Activated T-cell treated with anti-CD3 and anti-CD28 coated beads, Interleukin-2, amount 50 U/mL, for 24 hours (primary cell): Measurements from ENCODE around the gene CACNA1C.

Experiments used
- DNase-seq: peaks from one replicate; pipeline ENCODE4 v3.0.0-alpha.2; 2020
- H3K27ac Mint-ChIP-seq: 2 replicates; pipeline ENCODE4 v1.8.0; 2020; ENCODE audit warnings: mild to moderate bottlenecking, mixed read lengths
- H3K27me3 Mint-ChIP-seq: 2 replicates; pipeline ENCODE4 v1.8.0; 2020; ENCODE audit warnings: mixed read lengths
- H3K36me3 Mint-ChIP-seq: 2 replicates; pipeline ENCODE4 v1.8.0; 2020; ENCODE audit warnings: low read depth, mixed read lengths
- H3K4me1 Mint-ChIP-seq: 2 replicates; pipeline ENCODE4 v1.8.0; 2020; ENCODE audit warnings: low read depth, mixed read lengths
- H3K4me3 Mint-ChIP-seq: 2 replicates; pipeline ENCODE4 v1.8.0; 2020; ENCODE audit warnings: mild to moderate bottlenecking, moderate library complexity, mixed read lengths
- H3K9me3 Mint-ChIP-seq: 2 replicates; pipeline ENCODE4 v1.8.0; 2020; ENCODE audit warnings: mixed read lengths

The CACNA1C gene

DNA sequence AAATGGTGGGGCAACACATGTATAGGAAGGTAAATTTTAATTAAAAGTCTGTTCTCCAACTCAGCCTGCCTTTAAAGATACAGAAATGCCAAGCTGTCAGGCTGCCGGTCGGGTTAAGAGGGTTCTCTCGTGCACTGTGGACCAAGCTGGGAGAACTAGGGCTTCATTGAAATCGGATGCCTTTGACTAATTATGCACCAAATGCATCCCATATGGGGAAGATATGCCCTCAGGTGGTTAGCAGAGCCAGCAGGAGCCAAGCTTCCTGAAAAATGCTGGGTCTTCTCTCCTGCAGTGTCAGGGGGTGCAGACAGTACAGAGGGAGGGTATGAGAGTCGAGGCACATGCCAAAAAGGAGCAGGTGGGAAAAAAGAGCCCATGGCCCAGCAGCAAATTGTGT lies 236.1 kb downstream of the CACNA1C start:
- Mint-ChIP-seq H3K4me3 (no peak overlapping the region), H3K27ac (no peak overlapping the region), H3K4me1 (peaks cover 5% of the 10 kb centered on the region), H3K9me3 (no peaks in the 10 kb centered on the region), H3K36me3 (no peaks in the 10 kb centered on the region), H3K27me3 (peaks cover 31% of the 10 kb centered on the region)
- DNase-seq, result peak; percentile 12

DNA sequence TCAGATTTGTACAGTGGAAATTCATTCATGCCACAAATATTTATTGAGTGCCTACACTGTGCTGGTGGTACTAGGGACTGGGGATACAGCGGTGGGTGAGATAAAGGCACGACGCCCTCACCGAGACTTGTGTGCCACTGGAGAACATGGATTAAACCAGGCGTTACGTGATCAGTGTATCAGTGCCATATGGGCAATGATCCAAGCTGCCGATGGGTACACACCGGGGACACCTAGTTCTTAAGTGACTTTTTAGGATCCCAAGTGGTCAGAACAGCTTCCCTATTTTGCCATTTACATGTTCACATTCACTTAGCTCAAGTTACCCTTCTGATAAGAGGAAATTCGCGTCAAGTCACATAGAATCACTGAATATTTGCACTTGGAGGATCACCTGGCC lies 236.7 kb downstream of the CACNA1C start:
- H3K27ac Mint-ChIP-seq, result no peak overlapping the region
- H3K36me3 Mint-ChIP-seq, result no peaks in the 10 kb centered on the region
- H3K4me3 Mint-ChIP-seq, result no peak overlapping the region
- no peak for DNase-seq
- peaks cover 25% of the 10 kb centered on the region for H3K27me3 Mint-ChIP-seq
- no peaks in the 10 kb centered on the region for H3K9me3 Mint-ChIP-seq
- H3K4me1 Mint-ChIP-seq, result peaks cover under 1% of the 10 kb centered on the region

GRCh38 chr12:2290091-2290490 lies 237.3 kb downstream of the CACNA1C start:
- peaks cover 6% of the 10 kb centered on the region for H3K4me1 Mint-ChIP-seq
- no peaks in the 10 kb centered on the region for H3K36me3 Mint-ChIP-seq
- no peak overlapping the region for H3K27ac Mint-ChIP-seq
- H3K4me3 Mint-ChIP-seq, result no peak overlapping the region
- H3K9me3 Mint-ChIP-seq, result no peaks in the 10 kb centered on the region
- peaks cover 19% of the 10 kb centered on the region for H3K27me3 Mint-ChIP-seq
- no peak for DNase-seq

DNA sequence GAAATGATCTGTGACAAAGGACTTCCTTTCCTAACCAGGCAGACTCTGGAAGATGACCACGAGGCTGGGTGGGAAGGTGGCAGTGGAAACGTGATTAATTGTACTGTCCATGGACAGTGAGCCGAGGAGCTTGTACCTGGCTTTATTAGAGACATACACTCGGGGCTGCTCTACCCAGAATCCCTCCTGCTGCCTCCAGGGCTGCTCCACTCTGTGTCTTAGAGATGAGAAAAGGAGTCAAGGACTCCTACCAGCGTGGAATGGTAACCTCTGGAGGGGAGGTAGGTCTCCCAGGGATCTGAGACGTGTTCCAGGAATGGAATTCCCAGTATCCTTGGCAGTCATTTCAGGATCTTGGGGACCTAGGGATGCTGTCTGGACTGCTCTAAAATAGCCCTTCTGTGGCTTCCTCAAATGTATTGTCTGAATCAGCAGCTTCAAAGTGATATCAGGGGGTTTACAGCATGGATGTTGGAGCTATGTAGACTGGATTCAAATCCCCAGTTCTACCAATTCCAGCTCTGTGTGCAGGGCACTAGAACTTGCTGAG lies 237.8 kb downstream of the CACNA1C start:
- no peaks in the 10 kb centered on the region for H3K9me3 Mint-ChIP-seq
- peak; percentile 7 for DNase-seq
- H3K36me3 Mint-ChIP-seq, result no peaks in the 10 kb centered on the region
- H3K4me1 Mint-ChIP-seq, result peaks cover 8% of the 10 kb centered on the region
- H3K27me3 Mint-ChIP-seq, result peaks cover 15% of the 10 kb centered on the region
- H3K4me3 Mint-ChIP-seq, result no peak overlapping the region
- no peak overlapping the region for H3K27ac Mint-ChIP-seq

DNA sequence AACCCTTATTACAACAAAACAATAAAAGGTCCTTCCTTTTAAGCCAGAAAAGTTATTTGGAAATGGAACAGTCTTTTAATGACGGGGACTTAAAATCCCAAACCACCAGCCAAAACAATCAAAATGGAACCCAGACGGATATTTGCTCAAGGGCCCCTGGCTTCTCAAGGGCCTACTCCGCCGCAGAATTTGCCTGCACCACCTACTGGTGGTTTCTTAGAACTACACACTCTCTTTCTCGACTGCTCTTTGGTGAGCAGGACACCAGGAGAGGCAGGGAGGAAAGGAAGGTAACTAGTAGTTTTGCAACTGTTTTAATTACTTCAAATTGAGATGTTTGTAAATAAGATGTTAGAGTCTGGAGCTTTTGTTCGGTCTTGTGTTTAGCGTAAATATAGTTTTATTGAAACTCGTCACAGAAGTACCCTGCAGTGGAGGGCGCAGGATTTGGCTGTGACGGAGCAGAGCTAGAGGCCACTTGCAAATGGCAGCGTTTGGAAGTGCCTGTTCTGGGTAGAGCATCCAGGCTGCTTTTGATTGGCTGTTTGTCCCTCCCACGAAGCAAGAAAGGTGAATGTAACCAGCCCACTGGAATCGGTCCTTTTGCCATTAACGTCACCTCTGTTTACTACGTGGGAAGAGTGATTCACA lies 238.5 kb downstream of the CACNA1C start:
- H3K4me3 Mint-ChIP-seq, result no peak overlapping the region
- no peaks in the 10 kb centered on the region for H3K9me3 Mint-ChIP-seq
- H3K27ac Mint-ChIP-seq, result no peak overlapping the region
- DNase-seq, result no peak
- H3K36me3 Mint-ChIP-seq, result no peaks in the 10 kb centered on the region
- peaks cover 8% of the 10 kb centered on the region for H3K4me1 Mint-ChIP-seq
- peaks cover 10% of the 10 kb centered on the region for H3K27me3 Mint-ChIP-seq

GRCh38 chr12:2291947-2292346 lies 239.2 kb downstream of the CACNA1C start:
- Mint-ChIP-seq H3K4me1 (peaks cover 8% of the 10 kb centered on the region), H3K9me3 (no peaks in the 10 kb centered on the region), H3K4me3 (no peak overlapping the region), H3K27me3 (peaks cover 6% of the 10 kb centered on the region), H3K36me3 (no peaks in the 10 kb centered on the region), H3K27ac (no peak overlapping the region)
- no peak for DNase-seq

DNA sequence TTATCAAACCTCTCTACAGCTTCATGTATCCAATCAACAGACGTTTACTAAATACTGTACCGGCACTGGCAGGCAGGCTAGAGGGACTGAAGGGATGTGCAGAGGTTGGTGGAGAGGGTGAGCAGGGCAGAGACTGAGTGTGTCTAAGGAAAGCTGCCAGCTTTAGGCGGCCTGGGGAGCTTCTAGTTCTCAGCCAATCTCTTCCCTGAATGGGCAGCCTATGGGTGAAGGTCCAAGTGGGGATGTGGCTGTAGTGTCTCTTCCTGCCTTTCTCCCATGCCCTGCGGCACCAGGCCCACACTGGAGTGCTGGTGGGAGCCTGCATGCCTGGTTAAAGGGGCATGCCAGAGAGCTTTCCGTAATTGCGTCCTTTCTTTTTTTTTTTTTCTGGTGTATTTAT lies 239.8 kb downstream of the CACNA1C start:
- no peak for DNase-seq
- Mint-ChIP-seq H3K4me1 (peaks cover 8% of the 10 kb centered on the region), H3K36me3 (no peaks in the 10 kb centered on the region), H3K27ac (no peak overlapping the region), H3K9me3 (no peaks in the 10 kb centered on the region), H3K27me3 (peaks cover 2% of the 10 kb centered on the region), H3K4me3 (no peak overlapping the region)

GRCh38 chr12:2294651-2295475 lies 242.1 kb downstream of the CACNA1C start:
- Mint-ChIP-seq H3K27ac (no peak overlapping the region), H3K36me3 (no peaks in the 10 kb centered on the region), H3K4me3 (no peak overlapping the region), H3K9me3 (no peaks in the 10 kb centered on the region), H3K4me1 (peaks cover 16% of the 10 kb centered on the region), H3K27me3 (no peaks in the 10 kb centered on the region)
- DNase-seq, result no peak

DNA sequence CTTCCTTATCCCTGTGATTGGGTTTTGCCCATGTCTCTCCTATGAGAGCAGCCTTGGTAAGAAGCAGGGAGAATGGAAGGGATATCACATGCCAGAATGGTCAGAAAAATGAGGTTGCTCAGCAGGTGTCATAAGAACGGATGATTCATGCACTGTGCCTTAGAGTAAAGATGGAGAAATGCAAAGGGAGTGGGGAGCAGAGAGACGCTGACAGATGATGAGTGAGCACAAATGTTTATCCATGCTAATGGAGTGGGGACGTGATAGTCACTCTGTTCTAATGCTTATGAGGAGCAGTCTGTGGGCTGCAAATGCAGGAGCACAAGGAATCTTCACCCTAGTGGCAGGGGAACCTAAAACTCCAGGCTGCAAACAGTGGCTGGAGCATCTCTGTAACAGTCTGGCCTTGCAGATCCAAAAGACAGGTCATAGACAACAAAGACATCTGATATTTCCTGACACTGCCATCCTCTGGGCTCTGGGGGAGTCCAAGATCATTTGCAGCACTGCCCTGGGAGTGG lies 243.2 kb downstream of the CACNA1C start:
- Mint-ChIP-seq H3K36me3 (no peaks in the 10 kb centered on the region), H3K9me3 (no peaks in the 10 kb centered on the region), H3K27me3 (no peaks in the 10 kb centered on the region), H3K27ac (no peak overlapping the region), H3K4me1 (peaks cover 16% of the 10 kb centered on the region), H3K4me3 (no peak overlapping the region)
- DNase-seq, result no peak

GRCh38 chr12:2297004-2297403 lies 244.2 kb downstream of the CACNA1C start:
- Mint-ChIP-seq H3K9me3 (no peaks in the 10 kb centered on the region), H3K4me3 (no peak overlapping the region), H3K27me3 (no peaks in the 10 kb centered on the region), H3K27ac (no peak overlapping the region), H3K36me3 (no peaks in the 10 kb centered on the region), H3K4me1 (peaks cover 16% of the 10 kb centered on the region)
- DNase-seq, result no peak

GRCh38 chr12:2297658-2298057 lies 244.9 kb downstream of the CACNA1C start:
- no peak for DNase-seq
- Mint-ChIP-seq H3K27me3 (no peaks in the 10 kb centered on the region), H3K4me3 (no peak overlapping the region), H3K27ac (no peak overlapping the region), H3K4me1 (peaks cover 16% of the 10 kb centered on the region), H3K36me3 (no peaks in the 10 kb centered on the region), H3K9me3 (no peaks in the 10 kb centered on the region)

DNA sequence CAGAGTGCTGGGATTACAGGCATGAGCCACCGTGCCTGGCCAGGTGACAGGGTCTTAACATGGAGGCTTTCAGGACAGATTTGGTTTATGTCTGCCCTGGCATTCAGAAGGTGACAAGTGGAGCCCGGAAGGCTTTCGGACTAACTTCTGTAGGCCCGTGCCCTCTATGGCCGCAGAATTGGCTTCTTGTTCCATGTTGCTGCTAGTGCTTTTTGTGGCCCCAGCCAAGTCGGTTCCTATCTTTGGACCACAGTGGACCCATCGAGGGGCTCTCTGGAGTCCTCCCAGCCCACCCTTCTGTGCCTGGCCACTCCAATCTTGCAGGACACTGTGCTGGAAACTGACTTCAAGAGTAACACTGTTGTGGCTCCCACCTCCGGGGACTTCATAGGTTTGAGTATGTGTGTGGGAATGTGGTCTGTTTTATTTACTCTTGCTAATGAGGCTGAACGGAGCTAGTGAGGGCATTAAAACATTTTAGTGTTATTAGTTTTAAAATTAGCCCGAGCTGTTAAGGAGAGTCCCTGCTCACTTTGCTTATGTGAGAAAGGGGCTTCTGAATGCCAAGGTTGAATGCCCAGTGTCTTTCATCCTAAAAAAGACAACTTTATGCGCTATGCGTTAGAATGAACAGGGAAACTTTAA lies 245.9 kb downstream of the CACNA1C start:
- no peaks in the 10 kb centered on the region for H3K36me3 Mint-ChIP-seq
- H3K27ac Mint-ChIP-seq, result no peak overlapping the region
- DNase-seq, result no peak
- H3K27me3 Mint-ChIP-seq, result no peaks in the 10 kb centered on the region
- no peak overlapping the region for H3K4me3 Mint-ChIP-seq
- no peaks in the 10 kb centered on the region for H3K9me3 Mint-ChIP-seq
- peaks cover 16% of the 10 kb centered on the region for H3K4me1 Mint-ChIP-seq

DNA sequence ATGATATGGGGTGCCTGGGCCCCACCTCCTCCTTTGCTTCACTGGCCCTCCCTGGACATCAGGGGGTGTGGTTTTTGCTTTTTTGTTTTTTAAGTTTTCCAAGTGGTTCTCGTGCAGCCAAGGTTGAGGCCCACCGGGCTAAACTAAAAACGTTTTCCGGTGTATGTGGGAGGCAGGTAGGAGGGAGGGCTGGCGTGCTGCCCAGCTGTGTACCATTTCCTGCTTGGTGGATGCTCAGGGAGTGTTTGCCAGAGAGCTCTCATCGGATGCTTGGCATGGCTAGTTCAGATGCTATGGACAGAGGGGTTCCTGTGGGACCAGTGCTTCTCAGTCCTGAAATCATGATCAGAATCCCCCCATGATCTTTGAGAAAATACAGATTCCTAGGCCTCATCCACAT lies 246.4 kb downstream of the CACNA1C start:
- Mint-ChIP-seq H3K27me3 (no peaks in the 10 kb centered on the region), H3K36me3 (no peaks in the 10 kb centered on the region), H3K9me3 (no peaks in the 10 kb centered on the region), H3K27ac (no peak overlapping the region), H3K4me3 (no peak overlapping the region), H3K4me1 (peaks cover 16% of the 10 kb centered on the region)
- no peak for DNase-seq

DNA sequence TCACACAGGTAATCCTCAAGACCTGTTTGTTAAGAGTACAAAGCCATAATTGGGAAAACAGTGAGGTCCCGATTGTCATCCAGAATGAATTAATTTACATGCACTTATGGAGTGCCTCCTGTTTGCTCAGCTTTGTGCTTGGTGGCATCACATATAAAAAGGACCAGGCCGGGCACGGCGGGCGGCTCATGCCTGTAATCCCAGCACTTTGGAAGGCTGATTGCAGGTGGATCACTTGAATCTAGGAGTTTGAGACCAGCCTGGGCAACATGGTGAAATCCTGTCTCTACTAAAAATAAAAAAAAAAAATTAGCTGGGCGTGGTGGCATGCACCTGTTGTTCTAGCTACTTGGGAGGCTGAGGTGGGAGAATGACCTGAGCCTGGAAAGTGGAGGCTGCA lies 247.4 kb downstream of the CACNA1C start:
- Mint-ChIP-seq H3K27ac (no peak overlapping the region), H3K36me3 (no peaks in the 10 kb centered on the region), H3K4me1 (peaks cover 9% of the 10 kb centered on the region), H3K27me3 (no peaks in the 10 kb centered on the region), H3K4me3 (no peak overlapping the region), H3K9me3 (no peaks in the 10 kb centered on the region)
- no peak for DNase-seq
